Ammon's horn (tissue), 1 donor: ENCODE results near the gene GAK.

ENCODE experiments used
- DNase-seq: peaks from one replicate; pipeline ENCODE4 v3.0.0-alpha.2; 2016; ENCODE audit warnings: low spot score

The GAK gene

DNA sequence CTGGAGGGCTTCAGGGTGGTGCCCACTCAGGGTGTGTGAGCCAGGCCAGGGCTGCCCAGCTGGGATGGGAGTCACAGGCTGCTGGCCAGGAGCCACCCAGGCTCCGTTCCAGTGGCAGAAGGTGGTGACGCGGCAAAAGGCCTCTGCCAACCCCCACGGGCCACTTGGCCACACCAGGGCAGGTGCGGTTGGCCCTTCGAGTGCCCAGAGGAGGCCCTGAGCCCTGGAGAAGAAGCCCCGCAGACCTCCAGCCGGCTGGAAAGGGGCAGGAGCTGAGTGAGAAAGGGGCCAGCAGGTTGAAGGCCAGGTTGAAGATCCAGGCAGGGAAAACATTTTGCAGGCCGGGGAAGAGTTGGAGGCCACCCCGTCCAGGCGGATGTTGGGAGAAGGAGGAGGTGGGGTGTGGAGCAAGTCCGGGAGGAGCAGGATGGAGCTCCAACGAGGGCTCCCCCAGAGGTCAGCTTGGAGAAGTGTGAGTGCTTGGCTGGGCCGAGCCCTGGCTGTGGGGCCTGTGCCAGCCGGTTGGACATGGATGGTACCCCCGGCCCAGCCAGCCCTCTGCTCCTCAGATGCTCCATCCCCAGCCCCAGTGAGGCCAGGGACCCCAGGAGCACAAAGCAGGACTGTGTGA lies 103.4 kb downstream of the GAK start:
- DNase-seq = no peak

GRCh38 chr4:827209-828081 lies 104.7 kb downstream of the GAK start:
- no peak for DNase-seq

DNA sequence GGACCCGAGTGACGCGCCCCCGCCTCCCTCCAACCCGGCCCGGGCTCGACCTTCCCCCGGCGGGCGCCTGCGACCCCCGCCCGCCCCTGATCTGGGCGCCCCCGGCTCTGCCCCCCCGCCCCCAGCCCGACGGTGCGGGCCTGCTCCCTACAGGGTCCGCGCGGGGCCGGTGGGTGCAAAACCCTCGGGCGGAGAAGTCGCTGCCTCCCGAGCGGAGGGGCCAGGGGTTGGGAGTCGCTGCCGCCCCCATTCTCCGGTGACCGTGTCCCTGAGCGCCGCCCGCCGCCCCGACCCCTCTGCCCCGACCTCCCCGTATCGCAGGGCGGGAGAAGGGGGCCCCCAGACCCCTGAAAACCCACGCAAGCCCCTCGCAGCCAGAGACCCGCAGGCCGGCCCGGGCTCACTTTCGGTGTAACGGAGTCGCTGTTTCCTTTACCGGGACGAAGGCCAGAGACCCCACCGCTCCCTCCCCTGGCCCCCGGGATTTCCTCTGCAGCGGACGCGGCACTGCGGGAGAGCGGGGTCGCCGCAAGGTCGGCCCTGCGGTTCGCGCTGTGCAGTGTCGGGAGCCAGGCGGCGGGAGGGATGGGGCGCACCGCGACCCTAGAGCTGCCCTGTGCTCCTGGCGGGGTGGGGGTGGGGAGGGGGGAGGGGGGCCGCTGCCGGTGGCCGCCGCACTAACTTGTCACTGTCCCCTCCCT lies 105.5 kb downstream of the GAK start:
- DNase-seq = no peak

DNA sequence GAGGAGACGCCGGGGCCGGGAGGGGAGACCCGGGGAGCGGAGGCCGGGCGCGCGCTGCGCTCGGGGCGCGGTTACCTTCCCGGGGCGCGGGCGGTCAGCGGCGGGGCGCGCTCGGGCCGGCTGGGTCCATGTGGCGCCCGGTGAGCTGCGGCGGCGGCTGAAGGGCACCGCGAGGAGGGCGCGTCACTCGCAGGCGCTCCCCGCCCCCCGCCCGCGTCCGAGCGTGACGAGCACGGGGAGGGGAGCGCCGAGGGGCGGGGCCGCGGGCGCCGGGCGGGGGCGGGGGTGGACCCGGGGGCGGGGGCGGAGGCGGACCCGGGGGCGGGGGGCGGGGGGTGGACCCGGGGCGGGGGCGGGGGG lies 106.2 kb downstream of the GAK start, which contains the start of gene CPLX1:
TSS of gene CPLX1 (minus strand) at position 159 of the 360 bp plus-strand sequence. CDS start 1,607 bp downstream, outside the sequence.
- DNase-seq = no peak

GRCh38 chr4:825063-825970 lies 106.8 kb downstream of the GAK start:
- no peak for DNase-seq

DNA sequence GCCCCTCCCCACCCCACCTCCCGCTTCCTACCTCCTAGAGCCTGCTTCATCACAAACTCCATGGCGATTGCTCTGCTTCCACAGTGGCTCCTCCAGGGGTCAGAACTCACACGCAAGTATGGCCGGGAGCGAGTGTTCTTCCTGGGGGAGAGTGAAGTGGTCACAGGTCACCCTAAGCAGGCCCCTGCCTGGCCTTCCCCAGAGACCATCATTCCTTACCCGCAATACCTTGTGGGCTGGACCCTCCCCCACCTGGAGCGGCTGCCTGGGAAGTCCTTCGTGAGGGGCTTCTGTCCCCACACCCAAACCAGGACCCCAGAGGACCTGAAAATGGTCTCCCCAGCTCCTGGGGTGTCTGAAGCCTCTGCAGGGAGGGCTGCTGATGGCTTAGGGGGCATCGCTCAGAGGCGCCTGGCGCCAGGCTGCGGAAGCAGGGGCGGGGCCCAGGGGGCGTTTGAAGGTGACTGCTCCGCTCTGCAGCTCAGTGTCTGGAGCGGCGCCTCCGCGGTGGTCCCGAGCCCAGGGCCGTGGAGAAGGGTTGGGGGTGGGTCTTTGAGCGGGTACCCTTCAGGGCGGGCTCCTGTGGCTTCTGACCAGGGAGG lies 107.6 kb downstream of the GAK start:
- DNase-seq = no peak

DNA sequence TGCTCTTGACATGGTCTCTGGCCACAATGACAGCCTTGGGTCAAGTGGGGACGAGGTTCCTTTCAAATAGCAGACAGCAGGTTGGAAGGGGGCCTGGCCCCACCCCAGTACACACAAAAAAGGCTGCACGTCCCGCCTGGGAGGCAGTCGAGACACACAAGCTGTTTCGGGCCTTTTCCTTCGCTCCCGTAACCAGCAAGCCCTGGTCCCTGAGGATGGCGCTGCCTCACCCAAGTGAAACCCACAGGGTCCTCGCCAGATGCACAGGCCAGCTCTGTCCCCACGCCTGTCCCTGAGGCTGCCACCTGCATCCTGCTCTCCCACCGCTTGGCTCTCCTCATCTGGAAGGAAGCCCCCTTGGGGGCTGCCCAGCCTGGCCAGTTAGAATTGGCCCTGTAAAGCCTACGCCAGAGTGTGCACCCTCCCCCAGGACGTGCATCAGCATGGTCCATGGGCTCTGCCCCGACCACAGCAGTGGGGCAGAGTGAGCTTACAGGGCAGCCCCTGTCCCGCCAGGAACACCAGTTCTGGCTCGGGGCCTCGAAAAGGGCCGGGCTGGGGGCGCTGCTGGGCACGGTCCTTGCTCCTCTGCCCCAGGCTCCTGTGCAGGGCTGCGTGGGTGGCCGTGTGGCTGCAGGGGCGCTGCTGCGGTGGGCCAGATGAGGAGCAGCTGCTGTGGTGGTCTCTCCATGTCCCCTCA lies 108.2 kb downstream of the GAK start:
- no peak for DNase-seq

- no peak for DNase-seq
Measured at GRCh38 chr4:823176-823760, 108.8 kb downstream of the GAK start.

DNA sequence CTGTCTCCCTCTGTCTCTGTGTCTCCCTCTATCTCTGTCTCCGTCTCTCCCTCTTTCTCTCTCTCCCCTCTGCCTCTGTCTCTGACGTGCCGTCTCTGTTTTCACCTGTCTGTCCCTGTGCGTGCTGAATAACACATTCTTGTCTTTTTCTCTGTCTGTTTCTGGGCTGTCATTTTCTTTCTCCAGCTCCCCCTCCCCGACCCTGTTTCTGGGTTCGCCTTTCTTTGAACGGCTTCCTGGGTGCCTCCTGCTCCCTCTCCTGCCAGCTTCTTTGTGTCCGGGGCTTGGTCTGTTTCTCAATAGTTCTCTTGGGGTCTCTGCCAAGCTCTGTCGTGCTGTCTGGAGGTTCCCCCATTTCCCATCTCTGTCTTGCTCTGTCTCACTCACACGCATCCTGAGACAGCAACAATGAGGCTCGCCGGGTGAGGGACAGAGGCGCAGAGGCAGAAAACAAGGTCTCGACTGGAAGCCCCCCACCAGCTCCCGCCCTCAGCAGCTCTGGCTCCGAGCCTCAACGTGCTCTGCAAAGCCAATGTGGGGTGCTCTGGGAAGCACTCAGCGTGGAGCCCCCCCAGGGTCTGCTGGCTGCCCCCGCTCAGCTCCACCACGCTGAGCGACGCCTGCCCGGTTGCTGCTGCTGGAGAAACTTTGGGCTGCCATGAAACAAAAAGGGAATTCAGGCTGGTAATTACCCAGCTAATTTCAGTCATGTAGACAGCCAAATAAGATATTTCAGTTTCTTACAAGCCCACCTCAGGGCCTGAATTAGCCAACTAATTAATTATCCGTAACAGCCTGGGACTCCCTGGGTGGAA lies 109.5 kb downstream of the GAK start:
- no peak for DNase-seq

GRCh38 chr4:821631-822030 lies 110.5 kb downstream of the GAK start:
- no peak for DNase-seq

- no peak for DNase-seq
Measured at GRCh38 chr4:821181-821591, 110.9 kb downstream of the GAK start.

DNA sequence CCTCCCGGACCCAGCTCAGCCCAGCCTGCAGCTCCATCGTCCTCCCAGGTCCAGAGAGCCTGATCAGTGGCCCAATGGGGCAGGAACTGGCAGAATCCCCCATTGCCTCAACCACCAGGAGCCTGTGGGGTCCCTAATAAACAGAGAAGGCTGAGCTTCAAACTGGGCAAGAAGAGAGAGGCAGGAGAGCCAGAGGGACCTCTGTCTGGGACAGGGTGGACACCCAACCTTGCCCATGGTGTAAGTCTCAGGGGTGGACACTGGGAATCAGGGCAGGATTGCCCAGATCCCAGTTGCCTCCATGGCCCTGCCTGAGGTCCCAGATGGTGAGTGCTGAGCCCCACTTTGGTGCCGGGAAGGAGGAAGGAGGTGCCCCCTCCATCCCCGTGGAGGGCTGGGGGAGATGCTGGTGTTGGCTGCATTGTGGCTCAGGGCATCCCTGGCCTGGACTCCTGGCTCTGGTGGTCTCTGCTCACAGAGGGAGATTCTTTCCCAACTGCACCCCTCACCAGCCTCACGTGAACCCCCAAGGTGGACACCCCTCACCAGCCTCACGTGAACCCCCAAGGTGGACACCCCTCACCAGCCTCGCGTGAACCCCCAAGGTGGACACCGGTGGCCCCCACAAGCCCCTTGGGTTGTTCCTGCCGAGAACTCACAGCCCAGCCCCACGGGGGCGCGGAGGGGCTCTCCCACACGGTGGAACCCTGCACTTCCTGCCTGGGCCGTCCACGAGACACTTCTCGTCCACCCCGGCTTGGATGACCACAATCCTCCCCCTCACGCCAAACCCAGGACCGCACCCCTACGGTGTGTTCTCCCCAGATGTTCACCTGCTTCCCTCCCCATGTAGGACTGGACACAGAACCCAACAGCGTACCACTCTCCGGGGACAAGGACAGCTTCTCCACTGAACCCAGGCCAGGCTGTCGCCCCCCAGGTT lies 111.6 kb downstream of the GAK start:
- DNase-seq = no peak

DNA sequence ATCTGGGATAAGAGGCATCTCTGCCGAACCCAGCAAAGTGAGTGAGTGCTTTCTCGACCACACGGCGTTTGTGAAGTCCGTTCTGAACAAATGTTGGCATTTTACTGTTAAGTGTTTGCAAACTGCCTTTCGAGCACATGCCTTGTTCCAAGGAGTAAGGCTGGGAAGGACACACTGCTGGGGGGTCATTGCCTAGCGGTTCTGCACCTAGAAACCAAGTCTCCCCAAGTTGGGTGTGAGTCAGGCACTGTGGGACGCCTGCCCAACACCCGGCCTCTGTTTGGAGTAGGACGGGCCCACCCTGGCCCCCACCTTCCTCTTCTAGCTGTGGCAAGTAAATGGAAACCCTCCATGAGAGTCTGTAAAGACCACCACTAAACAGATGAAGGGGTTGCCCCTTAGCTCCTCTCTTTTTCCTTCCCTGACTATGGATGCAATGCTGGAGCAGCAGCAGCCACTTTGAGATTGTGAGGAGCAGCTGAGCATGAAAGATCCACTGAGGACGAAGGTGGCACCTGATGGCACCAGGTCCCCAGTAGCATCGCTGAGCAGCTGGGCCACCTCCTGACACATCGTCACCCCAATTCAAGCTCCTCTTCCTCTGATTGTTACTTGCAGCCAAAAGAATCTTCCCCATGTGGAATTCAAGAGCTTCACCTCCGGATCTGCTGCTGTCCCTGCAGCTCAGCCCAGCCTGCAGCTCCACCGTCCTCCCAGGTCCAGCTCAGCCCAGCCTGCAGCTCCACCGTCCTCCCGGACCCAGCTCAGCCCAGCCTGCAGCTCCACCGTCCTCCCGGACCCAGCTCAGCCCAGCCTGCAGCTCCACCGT lies 112.5 kb downstream of the GAK start:
- DNase-seq = no peak

GRCh38 chr4:818106-818921 lies 113.8 kb downstream of the GAK start:
- DNase-seq = no peak

- DNase-seq = no peak
Measured at GRCh38 chr4:815464-816146, 116.5 kb downstream of the GAK start.

GRCh38 chr4:814312-814850 lies 117.7 kb downstream of the GAK start:
- no peak for DNase-seq
